Transverse colon (tissue), 4 donors: ENCODE data around the gene MED27.
"Not testable (repeated sequence)": the region's sequence is repeated elsewhere in the genome, so short reads cannot be mapped to it uniquely, and the experiment has no call there.

Source experiments
- EP300 ChIP-seq: sonication (generic); formaldehyde crosslinking; IDR thresholded peaks from one replicate; pipeline ENCODE4 v1.6.1; 2017; ENCODE audit warnings: antibody characterized with exemption, low read depth
- POLR2A ChIP-seq: fragments of 450-650 bp; IDR thresholded peaks from one replicate; pipeline ENCODE4 v1.6.1; 2016; ENCODE audit warnings: antibody characterized with exemption, mild to moderate bottlenecking, moderate library complexity
- POLR2AphosphoS5 ChIP-seq, 3 donors: sonication (generic); formaldehyde crosslinking; IDR thresholded peaks; one replicate each; pipeline ENCODE4 v1.6.1; 2016; ENCODE audit warnings: antibody characterized with exemption in 3 of 3
- TF ChIP-seq, protein P1 (sequence below), 5 experiments: fragments of 200-600 bp in 3 of 5; fragments of 450-650 bp in 2 of 5; sonication (generic) in 3 of 5; IDR thresholded peaks; 1 replicate in 2 of 5; 2 replicates in 3 of 5; pipeline ENCODE4 v1.5.1; 2016 to 2017; ENCODE audit warnings: antibody characterized with exemption in 5 of 5, inconsistent platforms in 3 of 5, mild to moderate bottlenecking in 2 of 5, moderate library complexity in 1 of 5

- TF ChIP-seq, protein P1, sequence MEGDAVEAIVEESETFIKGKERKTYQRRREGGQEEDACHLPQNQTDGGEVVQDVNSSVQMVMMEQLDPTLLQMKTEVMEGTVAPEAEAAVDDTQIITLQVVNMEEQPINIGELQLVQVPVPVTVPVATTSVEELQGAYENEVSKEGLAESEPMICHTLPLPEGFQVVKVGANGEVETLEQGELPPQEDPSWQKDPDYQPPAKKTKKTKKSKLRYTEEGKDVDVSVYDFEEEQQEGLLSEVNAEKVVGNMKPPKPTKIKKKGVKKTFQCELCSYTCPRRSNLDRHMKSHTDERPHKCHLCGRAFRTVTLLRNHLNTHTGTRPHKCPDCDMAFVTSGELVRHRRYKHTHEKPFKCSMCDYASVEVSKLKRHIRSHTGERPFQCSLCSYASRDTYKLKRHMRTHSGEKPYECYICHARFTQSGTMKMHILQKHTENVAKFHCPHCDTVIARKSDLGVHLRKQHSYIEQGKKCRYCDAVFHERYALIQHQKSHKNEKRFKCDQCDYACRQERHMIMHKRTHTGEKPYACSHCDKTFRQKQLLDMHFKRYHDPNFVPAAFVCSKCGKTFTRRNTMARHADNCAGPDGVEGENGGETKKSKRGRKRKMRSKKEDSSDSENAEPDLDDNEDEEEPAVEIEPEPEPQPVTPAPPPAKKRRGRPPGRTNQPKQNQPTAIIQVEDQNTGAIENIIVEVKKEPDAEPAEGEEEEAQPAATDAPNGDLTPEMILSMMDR (IDR thresholded peaks at IDR 0.05): not testable (repeated sequence)
- not testable (repeated sequence) for TF ChIP-seq POLR2A; POLR2AphosphoS5 (IDR thresholded peaks at IDR 0.05); EP300
These were observed 69.5 kb downstream of the MED27 start for GRCh38 chr9:132010201-132010600.
